Esophagus muscularis mucosa (tissue), 4 donors: ENCODE results near the gene HHATL.

Source experiments
- CTCF ChIP-seq, 3 experiments: fragments of 200-600 bp in 2 of 3; fragments of 450-650 bp in 1 of 3; sonication (generic) in 2 of 3; IDR thresholded peaks; one replicate each; pipeline ENCODE4 v1.5.1; 2017 to 2019; ENCODE audit warnings: antibody characterized with exemption in 3 of 3, mild to moderate bottlenecking in 2 of 3, moderate library complexity in 1 of 3
- EP300 ChIP-seq: sonication (generic); formaldehyde crosslinking; IDR thresholded peaks from one replicate; pipeline ENCODE4 v1.6.1; 2017; ENCODE audit warnings: antibody characterized with exemption
- POLR2A ChIP-seq: fragments of 450-650 bp; IDR thresholded peaks from one replicate; pipeline ENCODE4 v1.6.1; 2017; ENCODE audit warnings: antibody characterized with exemption, moderate library complexity, mild to moderate bottlenecking, low read depth
- POLR2AphosphoS5 ChIP-seq, 2 donors: sonication (generic); formaldehyde crosslinking; IDR thresholded peaks; one replicate each; pipeline ENCODE4 v1.6.1; 2017; ENCODE audit warnings: antibody characterized with exemption in 2 of 2

GRCh38 chr3:42703695-42704025 lies 1.1 kb upstream of the HHATL start:
- no peak for TF ChIP-seq CTCF (IDR thresholded peaks at IDR 0.05)
- no peak for TF ChIP-seq EP300
- TF ChIP-seq POLR2A: no peak
- TF ChIP-seq POLR2AphosphoS5 (IDR thresholded peaks at IDR 0.05): no peak
